Measurements from ENCODE around the gene WWC2.

DNA sequence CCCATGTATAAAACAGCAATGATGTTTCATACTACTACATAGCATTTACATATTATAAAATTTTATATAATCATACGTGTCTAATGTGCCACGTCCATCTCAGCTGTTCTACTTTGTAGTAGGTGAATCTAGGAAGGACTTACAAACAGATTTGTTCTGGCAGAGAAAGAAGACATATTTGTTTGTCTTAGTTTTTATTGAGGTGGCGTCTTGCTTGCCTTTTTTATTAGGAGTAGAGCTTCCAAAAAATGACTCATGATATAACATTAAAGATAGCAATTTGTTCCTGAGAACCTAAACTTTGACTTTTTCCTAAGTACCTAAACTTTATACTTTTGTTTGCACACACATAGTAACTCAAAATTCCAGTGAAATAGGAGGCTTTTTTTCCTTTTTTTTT is 156.4 kb downstream of the WWC2 start:
- TF ChIP-seq CTCF (IDR thresholded peaks at IDR 0.05 in 2 of 3, conservative IDR thresholded peaks at IDR 0.05 in 1 of 3; ENCODE audit: borderline replicate concordance in 1 of 3, insufficient read depth in 1 of 3, low read depth in 2 of 3, low read length in 2 of 3): no peak
- no peak for TF ChIP-seq POLR2A (IDR thresholded peaks at IDR 0.05; ENCODE audit: borderline replicate concordance, extremely low read depth, insufficient read depth, insufficient read length)
- TF ChIP-seq ZFX (IDR thresholded peaks at IDR 0.05): no peak
- TF ChIP-seq SRF (IDR thresholded peaks at IDR 0.05; ENCODE audit: low read depth): no peak
- TF ChIP-seq EZH2 (IDR thresholded peaks at IDR 0.05): no peak
- TF ChIP-seq POLR2AphosphoS5 (IDR thresholded peaks at IDR 0.05; ENCODE audit: low read depth, low read length): no peak
- TF ChIP-seq SIN3A (IDR thresholded peaks at IDR 0.05; ENCODE audit: low read depth): no peak
- no peak for TF ChIP-seq EZH2phosphoT487 (IDR thresholded peaks at IDR 0.05; ENCODE audit: borderline replicate concordance)
- TF ChIP-seq, protein P1, sequence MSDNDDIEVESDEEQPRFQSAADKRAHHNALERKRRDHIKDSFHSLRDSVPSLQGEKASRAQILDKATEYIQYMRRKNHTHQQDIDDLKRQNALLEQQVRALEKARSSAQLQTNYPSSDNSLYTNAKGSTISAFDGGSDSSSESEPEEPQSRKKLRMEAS (IDR thresholded peaks at IDR 0.05): no peak
